Common myeloid progenitor, CD34-positive (primary cell): ENCODE data around the gene BMP4.

ENCODE experiments used
- CTCF ChIA-PET: fragments of 350-600 bp; sonication (Branson Sonifier 250); formaldehyde crosslinking; loops from one replicate; lab custom pipeline; 2021; ENCODE audit warnings: antibody characterized with exemption; lab: Charles Lee
- POLR2A ChIA-PET: fragments of 350-600 bp; sonication (Branson Sonifier 250); formaldehyde crosslinking; loops from one replicate; lab custom pipeline; 2021; ENCODE audit warnings: antibody characterized with exemption; lab: Charles Lee
- DNase-seq, 3 donors: peaks; one replicate each; pipeline versions ENCODE4 v3.0.0 to v3.0.0-alpha.2; 2013
- H3K27ac ChIP-seq, 2 experiments: 1 replicate in 1 of 2; 2 replicates in 1 of 2; pipeline ENCODE4 v1.7.0; 2013; ENCODE audit warnings: inconsistent platforms in 2 of 2, low read length in 2 of 2, mild to moderate bottlenecking in 2 of 2, low read depth in 1 of 2, moderate library complexity in 1 of 2; ENCODE audit not compliant: severe bottlenecking in 2 of 2, insufficient read depth in 1 of 2, poor library complexity in 1 of 2
- H3K27me3 ChIP-seq, 5 experiments: replicated peaks in 2 of 5; 1 replicate in 3 of 5; 2 replicates in 2 of 5; pipeline versions ENCODE4 v1.6.1 to v1.7.0; 2013; ENCODE audit warnings: low read length in 4 of 5, mild to moderate bottlenecking in 2 of 5, moderate library complexity in 2 of 5, inconsistent platforms in 1 of 5; ENCODE audit not compliant: insufficient read depth in 5 of 5, control insufficient read depth in 4 of 5
- H3K36me3 ChIP-seq, 4 experiments: 1 replicate in 2 of 4; 2 replicates in 2 of 4; pipeline versions ENCODE4 v1.6.1 to v1.7.0; 2013; ENCODE audit warnings: low read length in 3 of 4, control low read depth in 1 of 4, mild to moderate bottlenecking in 1 of 4; ENCODE audit not compliant: control insufficient read depth in 4 of 4, insufficient read depth in 4 of 4
- H3K4me1 ChIP-seq, 4 experiments: 1 replicate in 3 of 4; 2 replicates in 1 of 4; pipeline versions ENCODE4 v1.6.1 to v1.7.1; 2013; ENCODE audit warnings: low read length in 3 of 4, mild to moderate bottlenecking in 3 of 4, control low read depth in 1 of 4, inconsistent platforms in 1 of 4, moderate library complexity in 1 of 4; ENCODE audit not compliant: control insufficient read depth in 4 of 4, insufficient read depth in 4 of 4; ENCODE audit errors: control extremely low read depth in 1 of 4
- H3K4me3 ChIP-seq, 7 experiments: 1 replicate in 4 of 7; 2 replicates in 3 of 7; pipeline versions ENCODE4 v1.5.1 to v1.7.0; 2013; ENCODE audit warnings: mild to moderate bottlenecking in 7 of 7, low read length in 6 of 7, moderate library complexity in 6 of 7, inconsistent platforms in 2 of 7, low read depth in 2 of 7, control low read depth in 1 of 7; ENCODE audit not compliant: insufficient read depth in 4 of 7, control insufficient read depth in 1 of 7; ENCODE audit errors: extremely low read depth in 1 of 7
- H3K9me3 ChIP-seq, 5 experiments: 1 replicate in 4 of 5; 2 replicates in 1 of 5; pipeline versions ENCODE4 v1.6.1 to v1.7.1; 2013; ENCODE audit warnings: low read length in 4 of 5, mild to moderate bottlenecking in 2 of 5, inconsistent platforms in 1 of 5, low read depth in 1 of 5, moderate library complexity in 1 of 5; ENCODE audit not compliant: control insufficient read depth in 4 of 5, insufficient read depth in 2 of 5; ENCODE audit errors: control extremely low read depth in 1 of 5
- WGBS: methylation state at CpG from one replicate; pipeline ENCODE4 v1.1.5; 2013; ENCODE audit not compliant: insufficient coverage; 5-methylcytosine and 5-hydroxymethylcytosine counted together

The BMP4 gene

DNA sequence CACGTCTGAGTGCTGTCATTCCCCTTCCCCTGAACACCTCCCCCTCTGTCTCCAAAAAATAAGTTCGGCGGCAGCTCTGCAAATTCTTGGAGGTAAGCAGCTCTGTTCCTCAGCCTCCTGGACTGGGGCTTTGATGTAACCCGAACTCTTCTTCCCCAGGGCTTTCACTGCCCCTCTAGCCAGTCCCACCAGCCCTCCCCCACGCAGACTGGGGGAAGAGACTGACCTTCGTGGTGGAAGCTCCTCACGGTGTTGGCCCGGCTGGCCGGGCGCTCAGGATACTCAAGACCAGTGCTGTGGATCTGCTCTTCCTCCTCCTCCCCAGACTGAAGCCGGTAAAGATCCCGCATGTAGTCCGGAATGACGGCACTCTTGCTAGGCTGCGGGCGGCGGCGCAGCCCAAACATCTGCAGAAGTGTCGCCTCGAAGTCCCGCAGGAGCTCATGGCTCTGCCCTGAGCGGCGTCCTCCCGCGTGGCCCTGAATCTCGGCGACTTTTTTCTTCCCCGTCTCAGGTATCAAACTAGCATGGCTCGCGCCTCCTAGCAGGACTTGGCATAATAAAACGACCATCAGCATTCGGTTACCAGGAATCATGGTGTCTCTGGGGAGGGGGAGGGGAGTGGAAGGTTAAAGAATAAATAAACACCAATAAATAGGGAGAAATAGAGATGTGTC, 4.9 kb downstream of the BMP4 start:
- Histone ChIP-seq H3K4me1 (peaks cover 0 to 46% (median 35%) of the 10 kb centered on the region in 4 experiments), H3K27ac (no peak overlapping the region), H3K36me3 (no peaks in the 10 kb centered on the region), H3K9me3 (no peaks in the 10 kb centered on the region), H3K4me3 (no peak overlapping the region), H3K27me3 (peaks cover 5 to 95% (median 45%) of the 10 kb centered on the region in 5 experiments)
- ChIA-PET POLR2A (no interaction called here), CTCF (interaction anchor here (1.3 kb wide), 1 partner anchor 12 kb away, joined by 3 read pairs; no protein-coding TSS in a partner anchor)
- WGBS: 84% methylated on average over 24 of the region's 32 CpGs
- no peak for DNase-seq

DNA sequence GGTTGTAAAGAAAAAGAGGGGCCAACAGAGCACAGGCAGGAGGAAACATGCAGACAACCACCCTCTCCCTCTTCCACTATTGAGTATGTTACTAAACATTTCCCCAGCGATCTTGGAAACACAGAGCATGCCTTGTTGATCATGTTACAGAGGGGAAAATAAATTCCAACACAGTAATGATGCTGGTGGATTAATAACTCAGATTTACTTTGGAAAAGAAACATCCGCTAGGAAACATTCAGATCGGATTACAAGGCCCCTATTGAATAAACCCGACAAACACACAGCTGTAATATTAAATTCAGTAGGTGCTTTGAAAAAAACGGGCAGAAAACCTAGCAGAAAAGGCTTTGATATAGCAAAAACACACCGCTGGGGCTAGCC, 5.4 kb downstream of the BMP4 start:
- POLR2A ChIA-PET: no interaction called here
- 100% methylated on average over 4 of the region's 6 CpGs for WGBS

GRCh38 chr14:53950031-53950793, 6.4 kb downstream of the BMP4 start:
- Histone ChIP-seq H3K4me1 (peaks cover 0 to 37% (median 29%) of the 10 kb centered on the region in 4 experiments), H3K36me3 (no peaks in the 10 kb centered on the region), H3K27ac (no peak overlapping the region), H3K9me3 (no peaks in the 10 kb centered on the region), H3K4me3 (no peak overlapping the region), H3K27me3 (peaks cover 10 to 95% (median 42%) of the 10 kb centered on the region in 5 experiments)
- ChIA-PET CTCF (no interaction called here), POLR2A (no interaction called here)
- WGBS: over 99% methylated on average over 23 of the region's 24 CpGs
- no peak for DNase-seq

More for the DNA sequence above, 5.4 kb downstream of the BMP4 start:
- peaks cover 5 to 95% (median 45%) of the 10 kb centered on the region in 5 experiments for H3K27me3 ChIP-seq
- H3K9me3 ChIP-seq: no peaks in the 10 kb centered on the region
- no peak for DNase-seq
- no peak overlapping the region for H3K4me3 ChIP-seq
- peaks cover 0 to 46% (median 34%) of the 10 kb centered on the region in 4 experiments for H3K4me1 ChIP-seq
- no peak overlapping the region for H3K27ac ChIP-seq
- no peaks in the 10 kb centered on the region for H3K36me3 ChIP-seq
- CTCF ChIA-PET: interaction anchor here (1.3 kb wide), 1 partner anchor 13 kb away, joined by 3 read pairs; no protein-coding TSS in a partner anchor

- Histone ChIP-seq H3K27me3 (peaks cover 10 to 95% (median 48%) of the 10 kb centered on the region in 5 experiments), H3K4me1 (peaks cover 0 to 27% (median 19%) of the 10 kb centered on the region in 4 experiments), H3K27ac (no peak overlapping the region), H3K4me3 (no peak overlapping the region), H3K9me3 (no peaks in the 10 kb centered on the region), H3K36me3 (no peaks in the 10 kb centered on the region)
- ChIA-PET CTCF (no interaction called here), POLR2A (no interaction called here)
- DNase-seq: no peak
- WGBS: 100% methylated on average over 1 of the region's 1 CpG
Measured at GRCh38 chr14:53949201-53949600, 7.4 kb downstream of the BMP4 start.

DNA sequence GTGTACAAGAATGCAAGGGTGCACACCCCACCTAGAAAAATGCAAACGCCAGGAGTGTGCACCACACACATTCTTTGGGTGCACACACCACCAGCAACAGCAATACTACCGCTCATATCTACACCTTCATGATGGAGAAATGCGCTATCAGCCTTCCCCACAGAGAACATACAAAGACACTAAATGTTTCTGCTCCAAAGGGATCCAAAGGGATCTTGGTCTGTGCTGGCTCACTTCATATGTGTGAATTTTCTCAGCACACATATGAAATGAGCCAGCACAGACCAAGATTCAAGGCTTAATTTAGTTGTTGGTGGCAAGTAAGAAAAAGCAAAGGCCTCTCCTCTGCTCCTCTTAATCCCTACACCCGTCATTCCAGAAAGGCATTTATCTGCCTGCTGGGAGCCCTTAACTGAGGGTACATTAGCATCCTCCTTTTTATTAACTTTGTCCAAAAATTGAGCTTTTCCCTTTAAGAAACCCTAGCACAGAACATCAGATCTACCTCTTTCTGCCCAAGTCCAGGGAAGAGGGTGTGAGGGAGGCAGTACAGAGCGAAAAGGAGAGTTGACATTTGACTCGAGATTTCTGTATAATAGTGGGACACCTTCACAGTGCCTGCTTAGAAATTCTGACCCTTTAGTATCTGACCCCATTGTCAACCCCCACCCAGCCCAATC, 8.3 kb downstream of the BMP4 start:
- CTCF ChIA-PET: no interaction called here
- DNase-seq: no peak
- no peaks in the 10 kb centered on the region for H3K36me3 ChIP-seq
- H3K27me3 ChIP-seq: peaks cover 14 to 95% (median 54%) of the 10 kb centered on the region in 5 experiments
- no peak overlapping the region for H3K27ac ChIP-seq
- no CpG with 5 or more reads among the region's 6 CpGs for WGBS
- H3K4me3 ChIP-seq: no peak overlapping the region
- peaks cover 0 to 19% (median 11%) of the 10 kb centered on the region in 4 experiments for H3K4me1 ChIP-seq
- no peaks in the 10 kb centered on the region for H3K9me3 ChIP-seq
- POLR2A ChIA-PET: no interaction called here

GRCh38 chr14:53947452-53948204, 9.0 kb downstream of the BMP4 start:
- Histone ChIP-seq H3K4me1 (peaks cover 0 to 13% (median 5%) of the 10 kb centered on the region in 4 experiments), H3K27ac (no peak overlapping the region), H3K9me3 (no peaks in the 10 kb centered on the region), H3K36me3 (no peaks in the 10 kb centered on the region), H3K4me3 (no peak overlapping the region), H3K27me3 (peaks cover 18 to 94% (median 57%) of the 10 kb centered on the region in 5 experiments)
- DNase-seq: no peak
- CTCF ChIA-PET: interaction anchor here (0.6 kb wide), 1 partner anchor 273 kb away, joined by 3 read pairs; no protein-coding TSS in a partner anchor
- POLR2A ChIA-PET: no interaction called here
- WGBS: 37% methylated on average over 6 of the region's 12 CpGs
